Loucy (cell line): Measurements from ENCODE around the gene FAM20C.

Source experiments
- EZH2phosphoT487 ChIP-seq: fragments of 200-600 bp; IDR thresholded peaks from 2 replicates; pipeline ENCODE4 v1.6.1; 2018; ENCODE audit warnings: antibody characterized with exemption, mild to moderate bottlenecking, moderate library complexity, borderline replicate concordance
- TF ChIP-seq, protein P1 (sequence below): fragments of 200-600 bp; sonication (generic); conservative IDR thresholded peaks from 2 replicates; pipeline ENCODE4 v1.5.1; 2014; ENCODE audit warnings: mild to moderate bottlenecking, antibody characterized with exemption, low read length

DNA sequence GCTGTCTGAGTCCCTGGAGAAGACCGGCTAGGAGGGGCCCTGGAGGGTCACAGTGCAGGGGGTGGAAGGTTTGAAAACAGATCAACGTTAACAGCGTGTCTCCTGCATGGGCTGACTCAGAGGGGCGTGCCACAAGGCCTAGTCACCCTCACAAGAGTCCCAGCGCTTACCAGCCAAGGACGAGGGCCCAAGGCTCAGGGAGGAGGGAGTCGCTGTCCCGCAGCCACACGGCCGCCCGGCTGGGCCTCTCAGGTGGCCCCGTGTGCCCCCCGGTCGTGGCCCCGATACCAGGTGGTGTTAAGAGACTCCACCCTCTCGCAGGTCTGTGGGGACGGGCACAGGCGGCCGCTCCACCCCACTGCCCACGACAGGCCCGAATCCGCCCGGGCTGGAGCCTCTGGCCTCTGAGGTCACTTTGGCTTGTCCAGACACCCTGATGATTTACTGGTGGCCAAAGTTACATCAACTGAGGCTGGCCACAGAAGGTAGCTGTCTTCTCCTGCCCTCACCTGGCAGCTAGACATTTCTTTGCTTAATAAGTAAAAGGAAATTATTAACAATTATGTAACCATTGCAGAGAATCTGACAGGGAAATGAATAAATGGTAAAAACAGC, 34.0 kb downstream of the FAM20C start:
- TF ChIP-seq, protein P1, sequence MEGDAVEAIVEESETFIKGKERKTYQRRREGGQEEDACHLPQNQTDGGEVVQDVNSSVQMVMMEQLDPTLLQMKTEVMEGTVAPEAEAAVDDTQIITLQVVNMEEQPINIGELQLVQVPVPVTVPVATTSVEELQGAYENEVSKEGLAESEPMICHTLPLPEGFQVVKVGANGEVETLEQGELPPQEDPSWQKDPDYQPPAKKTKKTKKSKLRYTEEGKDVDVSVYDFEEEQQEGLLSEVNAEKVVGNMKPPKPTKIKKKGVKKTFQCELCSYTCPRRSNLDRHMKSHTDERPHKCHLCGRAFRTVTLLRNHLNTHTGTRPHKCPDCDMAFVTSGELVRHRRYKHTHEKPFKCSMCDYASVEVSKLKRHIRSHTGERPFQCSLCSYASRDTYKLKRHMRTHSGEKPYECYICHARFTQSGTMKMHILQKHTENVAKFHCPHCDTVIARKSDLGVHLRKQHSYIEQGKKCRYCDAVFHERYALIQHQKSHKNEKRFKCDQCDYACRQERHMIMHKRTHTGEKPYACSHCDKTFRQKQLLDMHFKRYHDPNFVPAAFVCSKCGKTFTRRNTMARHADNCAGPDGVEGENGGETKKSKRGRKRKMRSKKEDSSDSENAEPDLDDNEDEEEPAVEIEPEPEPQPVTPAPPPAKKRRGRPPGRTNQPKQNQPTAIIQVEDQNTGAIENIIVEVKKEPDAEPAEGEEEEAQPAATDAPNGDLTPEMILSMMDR: no peak
- TF ChIP-seq EZH2phosphoT487: no peak
